HEK293 (cell line): Measurements from ENCODE around the gene LRP1B.

ENCODE experiments used
- BCL11B ChIP-seq: fragments of 450-650 bp; formaldehyde crosslinking; IDR thresholded peaks from 2 replicates; pipeline ENCODE4 v1.5.1; 2016; ENCODE audit warnings: low read depth, missing biosample characterization, missing genetic modification characterization
- HOXC10 ChIP-seq: sonication (generic); formaldehyde crosslinking; IDR thresholded peaks from 2 replicates; pipeline ENCODE4 v1.8.1; 2023; ENCODE audit warnings: mild to moderate bottlenecking, missing genetic modification reagents
- KLF1 ChIP-seq: fragments of 450-650 bp; formaldehyde crosslinking; IDR thresholded peaks from 2 replicates; pipeline ENCODE4 v1.5.1; 2016; ENCODE audit warnings: missing biosample characterization, missing genetic modification characterization
- PRDM1 ChIP-seq: fragments of 450-650 bp; formaldehyde crosslinking; IDR thresholded peaks from 2 replicates; pipeline ENCODE4; 2016; ENCODE audit warnings: missing biosample characterization, missing genetic modification characterization
- SETDB1 ChIP-seq: IDR thresholded peaks from one replicate; pipeline ENCODE4 v1.6.1; 2017; ENCODE audit warnings: mild to moderate bottlenecking, low read length, moderate library complexity, mixed read lengths; ENCODE audit not compliant: insufficient read length
- SP7 ChIP-seq: fragments of 450-650 bp; formaldehyde crosslinking; IDR thresholded peaks from 2 replicates; pipeline ENCODE4 v1.5.1; 2016; ENCODE audit warnings: missing biosample characterization, missing genetic modification characterization
- YY2 ChIP-seq: fragments of 450-650 bp; formaldehyde crosslinking; IDR thresholded peaks from 2 replicates; pipeline ENCODE4 v1.5.1; 2016; ENCODE audit warnings: missing biosample characterization, missing genetic modification characterization
- ZBTB48 ChIP-seq: fragments of 450-650 bp; formaldehyde crosslinking; IDR thresholded peaks from 2 replicates; pipeline ENCODE4 v1.5.1; 2016; ENCODE audit warnings: missing biosample characterization, missing genetic modification characterization
- ZNF121 ChIP-seq: fragments of 450-650 bp; formaldehyde crosslinking; IDR thresholded peaks from 2 replicates; pipeline ENCODE4 v1.5.1; 2016; ENCODE audit warnings: missing biosample characterization, missing genetic modification characterization
- ZNF211 ChIP-seq: fragments of 450-650 bp; formaldehyde crosslinking; IDR thresholded peaks from 2 replicates; pipeline ENCODE4 v1.5.1; 2016; ENCODE audit warnings: low read depth, missing biosample characterization, missing genetic modification characterization
- ZNF292 ChIP-seq: fragments of 450-650 bp; formaldehyde crosslinking; IDR thresholded peaks from 2 replicates; pipeline ENCODE4 v1.5.1; 2016; ENCODE audit warnings: low read depth, missing biosample characterization, missing genetic modification characterization, borderline replicate concordance
- ZNF324 ChIP-seq: fragments of 450-650 bp; formaldehyde crosslinking; IDR thresholded peaks from 2 replicates; pipeline ENCODE4 v1.5.1; 2016; ENCODE audit warnings: missing biosample characterization, missing genetic modification characterization
- ZNF404 ChIP-seq: fragments of 450-650 bp; formaldehyde crosslinking; IDR thresholded peaks from 2 replicates; pipeline ENCODE4 v1.5.1; 2017; ENCODE audit warnings: missing biosample characterization, missing genetic modification characterization
- ZNF426 ChIP-seq: fragments of 450-650 bp; formaldehyde crosslinking; IDR thresholded peaks from 2 replicates; pipeline ENCODE4 v1.5.1; 2017; ENCODE audit warnings: missing biosample characterization, missing genetic modification characterization, mild to moderate bottlenecking, inconsistent platforms, moderate library complexity
- ZNF571 ChIP-seq: fragments of 450-650 bp; formaldehyde crosslinking; IDR thresholded peaks from 2 replicates; pipeline ENCODE4 v1.5.0; 2017; ENCODE audit warnings: missing biosample characterization, missing genetic modification characterization
- ZNF596 ChIP-seq: fragments of 450-650 bp; IDR thresholded peaks from 2 replicates; pipeline ENCODE4 v1.5.0; 2018; ENCODE audit warnings: missing biosample characterization, mild to moderate bottlenecking, missing genetic modification characterization, moderate library complexity
- ZSCAN23 ChIP-seq: fragments of 450-650 bp; formaldehyde crosslinking; IDR thresholded peaks from 2 replicates; pipeline ENCODE4 v1.5.1; 2016; ENCODE audit warnings: missing biosample characterization, missing genetic modification characterization
- TF ChIP-seq, protein P1 (sequence below): fragments of 450-650 bp; formaldehyde crosslinking; IDR thresholded peaks from 2 replicates; pipeline ENCODE4 v1.5.1; 2016; ENCODE audit warnings: missing biosample characterization, missing genetic modification characterization
- TF ChIP-seq, protein P2 (sequence below): fragments of 450-650 bp; formaldehyde crosslinking; IDR thresholded peaks from 2 replicates; pipeline ENCODE4 v1.5.1; 2016; ENCODE audit warnings: missing biosample characterization, missing genetic modification characterization
- TF ChIP-seq, protein P3 (sequence below): fragments of 450-650 bp; formaldehyde crosslinking; IDR thresholded peaks from 2 replicates; pipeline ENCODE4 v1.5.1; 2017; ENCODE audit warnings: missing biosample characterization, missing genetic modification characterization
- TF ChIP-seq, protein P4 (sequence below): fragments of 450-650 bp; formaldehyde crosslinking; IDR thresholded peaks from 2 replicates; pipeline ENCODE4 v1.5.1; 2016; ENCODE audit warnings: missing biosample characterization, missing genetic modification characterization, low read depth
- TF ChIP-seq, protein P5 (sequence below): fragments of 450-650 bp; formaldehyde crosslinking; IDR thresholded peaks from 2 replicates; pipeline ENCODE4 v1.5.1; 2016; ENCODE audit warnings: missing biosample characterization, missing genetic modification characterization
- TF ChIP-seq, protein P6 (sequence below): IDR thresholded peaks from 2 replicates; pipeline ENCODE4 v1.6.1; 2011; ENCODE audit warnings: mild to moderate bottlenecking, low read depth, low read length, borderline replicate concordance

LRP1B gene

DNA sequence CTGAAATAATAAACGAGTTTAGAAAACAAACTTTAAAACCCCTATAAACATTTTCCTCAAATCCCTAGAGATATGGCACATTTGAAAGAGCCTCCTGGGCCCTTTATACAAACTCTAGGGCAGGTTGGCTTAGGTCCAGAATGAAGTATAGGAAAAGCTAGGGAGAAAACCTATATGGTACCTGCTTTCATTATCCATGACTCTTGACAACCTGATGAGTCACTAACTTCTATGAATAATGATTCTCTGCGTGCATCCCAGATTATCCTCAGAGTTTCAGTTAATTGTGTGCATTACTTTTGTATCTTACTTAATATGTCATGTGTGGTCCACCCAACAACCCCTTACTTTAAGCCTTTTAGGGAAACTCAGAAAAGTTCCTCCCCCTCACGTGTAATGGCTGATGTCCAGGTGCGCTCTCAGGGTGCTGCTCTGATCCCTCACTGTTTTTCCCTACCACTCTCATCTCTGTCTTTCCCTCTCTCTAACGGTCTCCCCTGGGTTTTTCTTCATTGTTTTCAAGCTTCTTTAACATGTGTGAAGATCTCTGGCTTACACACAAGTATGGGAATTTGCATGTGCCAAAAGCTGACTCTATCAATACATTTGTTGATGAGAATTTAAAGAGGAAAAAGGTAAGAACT, 78.5 kb downstream of the LRP1B start (continued):
- TF ChIP-seq, protein P1, sequence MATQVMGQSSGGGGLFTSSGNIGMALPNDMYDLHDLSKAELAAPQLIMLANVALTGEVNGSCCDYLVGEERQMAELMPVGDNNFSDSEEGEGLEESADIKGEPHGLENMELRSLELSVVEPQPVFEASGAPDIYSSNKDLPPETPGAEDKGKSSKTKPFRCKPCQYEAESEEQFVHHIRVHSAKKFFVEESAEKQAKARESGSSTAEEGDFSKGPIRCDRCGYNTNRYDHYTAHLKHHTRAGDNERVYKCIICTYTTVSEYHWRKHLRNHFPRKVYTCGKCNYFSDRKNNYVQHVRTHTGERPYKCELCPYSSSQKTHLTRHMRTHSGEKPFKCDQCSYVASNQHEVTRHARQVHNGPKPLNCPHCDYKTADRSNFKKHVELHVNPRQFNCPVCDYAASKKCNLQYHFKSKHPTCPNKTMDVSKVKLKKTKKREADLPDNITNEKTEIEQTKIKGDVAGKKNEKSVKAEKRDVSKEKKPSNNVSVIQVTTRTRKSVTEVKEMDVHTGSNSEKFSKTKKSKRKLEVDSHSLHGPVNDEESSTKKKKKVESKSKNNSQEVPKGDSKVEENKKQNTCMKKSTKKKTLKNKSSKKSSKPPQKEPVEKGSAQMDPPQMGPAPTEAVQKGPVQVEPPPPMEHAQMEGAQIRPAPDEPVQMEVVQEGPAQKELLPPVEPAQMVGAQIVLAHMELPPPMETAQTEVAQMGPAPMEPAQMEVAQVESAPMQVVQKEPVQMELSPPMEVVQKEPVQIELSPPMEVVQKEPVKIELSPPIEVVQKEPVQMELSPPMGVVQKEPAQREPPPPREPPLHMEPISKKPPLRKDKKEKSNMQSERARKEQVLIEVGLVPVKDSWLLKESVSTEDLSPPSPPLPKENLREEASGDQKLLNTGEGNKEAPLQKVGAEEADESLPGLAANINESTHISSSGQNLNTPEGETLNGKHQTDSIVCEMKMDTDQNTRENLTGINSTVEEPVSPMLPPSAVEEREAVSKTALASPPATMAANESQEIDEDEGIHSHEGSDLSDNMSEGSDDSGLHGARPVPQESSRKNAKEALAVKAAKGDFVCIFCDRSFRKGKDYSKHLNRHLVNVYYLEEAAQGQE (tag by site-specific recombination) = no peak
- TF ChIP-seq ZNF404 (tag by site-specific recombination) = no peak
- no peak for TF ChIP-seq BCL11B
- no peak for TF ChIP-seq ZNF292 (tag by site-specific recombination)
- TF ChIP-seq SP7 (tag by site-specific recombination) = no peak
- no peak for TF ChIP-seq ZNF571 (tag by site-specific recombination)
- TF ChIP-seq PRDM1 = 0 out of 2 replicates have a peak, but pooled peaks have one; percentile 44
- TF ChIP-seq ZNF324 (tag by site-specific recombination) = no peak
- no peak for TF ChIP-seq YY2 (tag by site-specific recombination)
- TF ChIP-seq KLF1 = no peak
- TF ChIP-seq ZNF121 = no peak
- no peak for TF ChIP-seq HOXC10 (CRISPR knock-in tag)
- peak; percentile 72; the same call in 1 of the 2 replicates for TF ChIP-seq ZBTB48 (tag by site-specific recombination)
- TF ChIP-seq ZSCAN23 = no peak
- no peak for TF ChIP-seq SETDB1
- TF ChIP-seq, protein P2, sequence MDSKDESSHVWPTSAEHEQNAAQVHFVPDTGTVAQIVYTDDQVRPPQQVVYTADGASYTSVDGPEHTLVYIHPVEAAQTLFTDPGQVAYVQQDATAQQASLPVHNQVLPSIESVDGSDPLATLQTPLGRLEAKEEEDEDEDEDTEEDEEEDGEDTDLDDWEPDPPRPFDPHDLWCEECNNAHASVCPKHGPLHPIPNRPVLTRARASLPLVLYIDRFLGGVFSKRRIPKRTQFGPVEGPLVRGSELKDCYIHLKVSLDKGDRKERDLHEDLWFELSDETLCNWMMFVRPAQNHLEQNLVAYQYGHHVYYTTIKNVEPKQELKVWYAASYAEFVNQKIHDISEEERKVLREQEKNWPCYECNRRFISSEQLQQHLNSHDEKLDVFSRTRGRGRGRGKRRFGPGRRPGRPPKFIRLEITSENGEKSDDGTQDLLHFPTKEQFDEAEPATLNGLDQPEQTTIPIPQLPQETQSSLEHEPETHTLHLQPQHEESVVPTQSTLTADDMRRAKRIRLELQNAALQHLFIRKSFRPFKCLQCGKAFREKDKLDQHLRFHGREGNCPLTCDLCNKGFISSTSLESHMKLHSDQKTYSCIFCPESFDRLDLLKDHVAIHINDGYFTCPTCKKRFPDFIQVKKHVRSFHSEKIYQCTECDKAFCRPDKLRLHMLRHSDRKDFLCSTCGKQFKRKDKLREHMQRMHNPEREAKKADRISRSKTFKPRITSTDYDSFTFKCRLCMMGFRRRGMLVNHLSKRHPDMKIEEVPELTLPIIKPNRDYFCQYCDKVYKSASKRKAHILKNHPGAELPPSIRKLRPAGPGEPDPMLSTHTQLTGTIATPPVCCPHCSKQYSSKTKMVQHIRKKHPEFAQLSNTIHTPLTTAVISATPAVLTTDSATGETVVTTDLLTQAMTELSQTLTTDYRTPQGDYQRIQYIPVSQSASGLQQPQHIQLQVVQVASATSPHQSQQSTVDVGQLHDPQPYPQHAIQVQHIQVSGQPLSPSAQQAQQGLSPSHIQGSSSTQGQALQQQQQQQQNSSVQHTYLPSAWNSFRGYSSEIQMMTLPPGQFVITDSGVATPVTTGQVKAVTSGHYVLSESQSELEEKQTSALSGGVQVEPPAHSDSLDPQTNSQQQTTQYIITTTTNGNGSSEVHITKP (tag by site-specific recombination) = 0 out of 2 replicates have a peak, but pooled peaks have one; percentile 27
- TF ChIP-seq ZNF211 (tag by site-specific recombination) = no peak
- TF ChIP-seq ZNF426 = no peak
- TF ChIP-seq, protein P3, sequence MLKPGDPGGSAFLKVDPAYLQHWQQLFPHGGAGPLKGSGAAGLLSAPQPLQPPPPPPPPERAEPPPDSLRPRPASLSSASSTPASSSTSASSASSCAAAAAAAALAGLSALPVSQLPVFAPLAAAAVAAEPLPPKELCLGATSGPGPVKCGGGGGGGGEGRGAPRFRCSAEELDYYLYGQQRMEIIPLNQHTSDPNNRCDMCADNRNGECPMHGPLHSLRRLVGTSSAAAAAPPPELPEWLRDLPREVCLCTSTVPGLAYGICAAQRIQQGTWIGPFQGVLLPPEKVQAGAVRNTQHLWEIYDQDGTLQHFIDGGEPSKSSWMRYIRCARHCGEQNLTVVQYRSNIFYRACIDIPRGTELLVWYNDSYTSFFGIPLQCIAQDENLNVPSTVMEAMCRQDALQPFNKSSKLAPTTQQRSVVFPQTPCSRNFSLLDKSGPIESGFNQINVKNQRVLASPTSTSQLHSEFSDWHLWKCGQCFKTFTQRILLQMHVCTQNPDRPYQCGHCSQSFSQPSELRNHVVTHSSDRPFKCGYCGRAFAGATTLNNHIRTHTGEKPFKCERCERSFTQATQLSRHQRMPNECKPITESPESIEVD (tag by site-specific recombination) = peak; percentile 52; the same call in 1 of the 2 replicates
- TF ChIP-seq, protein P4, sequence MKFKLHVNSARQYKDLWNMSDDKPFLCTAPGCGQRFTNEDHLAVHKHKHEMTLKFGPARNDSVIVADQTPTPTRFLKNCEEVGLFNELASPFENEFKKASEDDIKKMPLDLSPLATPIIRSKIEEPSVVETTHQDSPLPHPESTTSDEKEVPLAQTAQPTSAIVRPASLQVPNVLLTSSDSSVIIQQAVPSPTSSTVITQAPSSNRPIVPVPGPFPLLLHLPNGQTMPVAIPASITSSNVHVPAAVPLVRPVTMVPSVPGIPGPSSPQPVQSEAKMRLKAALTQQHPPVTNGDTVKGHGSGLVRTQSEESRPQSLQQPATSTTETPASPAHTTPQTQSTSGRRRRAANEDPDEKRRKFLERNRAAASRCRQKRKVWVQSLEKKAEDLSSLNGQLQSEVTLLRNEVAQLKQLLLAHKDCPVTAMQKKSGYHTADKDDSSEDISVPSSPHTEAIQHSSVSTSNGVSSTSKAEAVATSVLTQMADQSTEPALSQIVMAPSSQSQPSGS = no peak
- TF ChIP-seq ZNF596 (tag by site-specific recombination) = no peak
- TF ChIP-seq, protein P5, sequence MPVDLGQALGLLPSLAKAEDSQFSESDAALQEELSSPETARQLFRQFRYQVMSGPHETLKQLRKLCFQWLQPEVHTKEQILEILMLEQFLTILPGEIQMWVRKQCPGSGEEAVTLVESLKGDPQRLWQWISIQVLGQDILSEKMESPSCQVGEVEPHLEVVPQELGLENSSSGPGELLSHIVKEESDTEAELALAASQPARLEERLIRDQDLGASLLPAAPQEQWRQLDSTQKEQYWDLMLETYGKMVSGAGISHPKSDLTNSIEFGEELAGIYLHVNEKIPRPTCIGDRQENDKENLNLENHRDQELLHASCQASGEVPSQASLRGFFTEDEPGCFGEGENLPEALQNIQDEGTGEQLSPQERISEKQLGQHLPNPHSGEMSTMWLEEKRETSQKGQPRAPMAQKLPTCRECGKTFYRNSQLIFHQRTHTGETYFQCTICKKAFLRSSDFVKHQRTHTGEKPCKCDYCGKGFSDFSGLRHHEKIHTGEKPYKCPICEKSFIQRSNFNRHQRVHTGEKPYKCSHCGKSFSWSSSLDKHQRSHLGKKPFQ (tag by site-specific recombination) = no peak
- TF ChIP-seq, protein P6, sequence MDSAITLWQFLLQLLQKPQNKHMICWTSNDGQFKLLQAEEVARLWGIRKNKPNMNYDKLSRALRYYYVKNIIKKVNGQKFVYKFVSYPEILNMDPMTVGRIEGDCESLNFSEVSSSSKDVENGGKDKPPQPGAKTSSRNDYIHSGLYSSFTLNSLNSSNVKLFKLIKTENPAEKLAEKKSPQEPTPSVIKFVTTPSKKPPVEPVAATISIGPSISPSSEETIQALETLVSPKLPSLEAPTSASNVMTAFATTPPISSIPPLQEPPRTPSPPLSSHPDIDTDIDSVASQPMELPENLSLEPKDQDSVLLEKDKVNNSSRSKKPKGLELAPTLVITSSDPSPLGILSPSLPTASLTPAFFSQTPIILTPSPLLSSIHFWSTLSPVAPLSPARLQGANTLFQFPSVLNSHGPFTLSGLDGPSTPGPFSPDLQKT = no peak
